ENCODE measurements around the gene ADRA2B.

The ADRA2B gene

DNA sequence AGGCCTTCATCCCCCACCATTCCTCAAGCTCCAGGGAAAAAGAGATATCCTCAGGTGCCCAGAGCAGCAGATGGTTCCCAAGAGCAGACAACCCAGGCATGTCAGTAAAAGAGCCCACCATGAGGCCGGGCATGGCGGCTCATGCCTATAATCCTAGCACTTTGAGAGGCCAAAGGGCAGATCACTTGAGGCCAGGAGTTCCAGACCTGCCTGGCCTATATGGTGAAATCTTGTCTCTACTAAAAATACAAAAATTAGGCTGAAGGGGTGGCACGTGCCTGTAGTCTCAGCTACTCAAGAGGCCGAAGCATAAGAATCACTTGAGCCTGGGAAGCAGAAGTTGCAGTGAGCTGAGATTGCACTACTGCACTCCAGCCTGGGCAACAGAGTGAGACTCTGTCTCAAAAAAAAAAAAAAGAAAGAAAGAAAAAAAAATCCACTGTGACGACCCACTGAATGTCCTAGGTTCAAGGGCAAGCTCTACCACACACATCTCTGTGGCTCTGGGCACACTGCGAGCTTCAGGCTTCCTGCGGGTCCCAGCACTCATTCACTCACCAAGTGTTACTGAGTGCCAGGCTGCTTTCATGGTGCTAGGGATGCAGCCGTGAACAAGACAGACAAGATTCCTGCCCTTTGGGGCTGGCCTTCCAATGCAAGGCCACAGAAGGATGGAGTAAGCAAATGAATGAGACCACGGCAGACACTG is 35.4 kb upstream of the ADRA2B start:
- H3K9ac ChIP-seq: no peak overlapping the region
- H3K4me1 ChIP-seq: peaks cover 43 to 80% (median 73%) of the 10 kb centered on the region in 10 experiments
- H3K27me3 ChIP-seq: no peaks in the 10 kb centered on the region
- H3K4me3 ChIP-seq: no peak overlapping the region
- no peaks in the 10 kb centered on the region for H3K36me3 ChIP-seq
- no peak overlapping the region for H3K27ac ChIP-seq
- no peaks in the 10 kb centered on the region for H3K9me3 ChIP-seq (replicated peaks in 1 of 11)
- H4K20me1 ChIP-seq: no peaks in the 10 kb centered on the region
- no peak for TF ChIP-seq Cebpa-rat (IDR thresholded peaks at IDR 0.05)
- peak overlapping the region in 6 of 11 experiments; percentile 12 to 64 (median 40); a peak in 11 of 22 replicates for H3K4me2 ChIP-seq

DNA sequence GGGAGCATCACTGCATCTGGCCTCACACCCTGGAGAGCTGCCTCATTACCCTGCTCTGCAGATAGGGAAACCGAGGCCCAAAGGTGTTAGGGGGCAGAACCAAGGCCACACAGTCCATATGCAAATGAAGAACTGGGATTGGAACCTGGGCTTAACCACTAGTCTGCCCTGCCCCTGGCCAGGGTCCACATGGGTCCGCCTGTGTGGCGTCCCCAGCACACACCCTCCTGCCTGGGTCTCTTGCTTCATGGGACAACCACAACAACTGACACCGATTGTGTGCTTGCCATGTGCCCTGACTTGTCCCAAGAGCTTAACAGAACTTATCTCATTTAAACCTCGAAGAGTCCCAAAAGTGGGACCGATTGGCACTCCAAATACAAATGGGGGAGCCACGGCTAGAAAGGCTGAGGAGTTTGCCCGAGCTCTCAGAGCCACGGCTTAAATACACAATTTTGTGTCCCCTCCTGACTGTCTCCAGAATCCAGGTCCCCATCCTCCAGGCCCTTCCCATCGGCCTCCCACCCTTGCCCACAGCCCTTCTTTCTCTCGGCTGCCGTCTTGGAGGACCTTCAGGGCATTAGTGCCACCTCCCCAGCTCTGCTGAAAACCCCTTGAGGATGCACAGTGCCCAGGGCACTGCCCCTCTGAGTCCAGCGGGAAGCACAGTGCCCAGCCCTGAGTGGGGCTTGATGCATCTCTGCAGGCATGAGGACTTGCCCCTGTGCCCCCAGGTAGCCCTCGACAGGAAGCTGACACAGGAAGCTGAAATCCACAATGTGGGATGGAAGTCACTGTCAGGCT is 34.6 kb upstream of the ADRA2B start:
- Histone ChIP-seq H3K36me3 (no peaks in the 10 kb centered on the region), H3K27me3 (no peaks in the 10 kb centered on the region), H3K9me3 (replicated peaks in 1 of 11) (no peaks in the 10 kb centered on the region), H3K27ac (no peak overlapping the region), H4K20me1 (no peaks in the 10 kb centered on the region), H3K4me1 (peaks cover 46 to 80% (median 73%) of the 10 kb centered on the region in 10 experiments), H3K4me3 (no peak overlapping the region), H3K4me2 (peak overlapping the region in 6 of 11 experiments; percentile 32 to 98 (median 46); a peak in 12 of 22 replicates), H3K9ac (no peak overlapping the region)
- no peak for TF ChIP-seq Cebpa-rat (IDR thresholded peaks at IDR 0.05)

DNA sequence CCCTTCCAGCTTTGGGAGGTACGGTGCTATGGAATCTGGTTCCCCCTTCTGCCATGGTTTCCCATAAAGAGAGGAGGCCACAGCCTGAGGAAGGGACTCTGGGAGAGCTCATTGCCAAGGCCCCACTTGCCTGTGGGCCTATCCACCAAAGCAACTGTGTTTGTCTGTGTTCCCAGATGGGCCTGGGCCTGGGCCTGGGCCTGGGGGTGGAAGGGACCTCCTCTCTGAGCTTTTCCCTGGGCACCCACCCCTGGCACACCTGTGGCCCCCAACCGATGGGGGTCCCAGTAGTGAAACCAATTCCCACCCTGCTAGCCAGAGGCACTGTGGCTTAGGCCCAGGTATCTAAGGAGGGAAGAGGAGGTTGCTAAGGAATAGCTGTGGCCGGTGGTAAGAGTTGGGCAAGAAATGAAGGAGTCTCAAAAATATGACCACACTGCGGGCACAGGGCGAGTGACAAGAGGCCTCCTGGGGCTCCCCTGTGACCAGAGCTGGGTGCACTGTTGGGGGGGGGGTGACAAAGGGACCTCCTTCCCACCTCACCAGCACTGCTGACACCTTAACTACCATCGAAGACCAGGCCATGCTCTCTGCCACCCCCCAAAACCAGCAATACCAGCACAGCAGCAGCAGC is 33.8 kb upstream of the ADRA2B start:
- H4K20me1 ChIP-seq: peaks cover 0 to under 1% (median 0%) of the 10 kb centered on the region in 11 experiments; a peak in 1 of 22 replicates
- H3K4me1 ChIP-seq: peaks cover 48 to 80% (median 76%) of the 10 kb centered on the region in 10 experiments
- no peaks in the 10 kb centered on the region for H3K9me3 ChIP-seq (replicated peaks in 1 of 11)
- H3K27me3 ChIP-seq: no peaks in the 10 kb centered on the region
- no peak overlapping the region for H3K4me3 ChIP-seq
- H3K9ac ChIP-seq: no peak overlapping the region
- no peak for TF ChIP-seq Cebpa-rat (IDR thresholded peaks at IDR 0.05)
- H3K27ac ChIP-seq: peak overlapping the region in 1 of 11 experiments; percentile 22; a peak in 1 of 22 replicates
- no peaks in the 10 kb centered on the region for H3K36me3 ChIP-seq
- H3K4me2 ChIP-seq: peak overlapping the region in 8 of 11 experiments; percentile 2 to 99 (median 44); a peak in 10 of 22 replicates

DNA sequence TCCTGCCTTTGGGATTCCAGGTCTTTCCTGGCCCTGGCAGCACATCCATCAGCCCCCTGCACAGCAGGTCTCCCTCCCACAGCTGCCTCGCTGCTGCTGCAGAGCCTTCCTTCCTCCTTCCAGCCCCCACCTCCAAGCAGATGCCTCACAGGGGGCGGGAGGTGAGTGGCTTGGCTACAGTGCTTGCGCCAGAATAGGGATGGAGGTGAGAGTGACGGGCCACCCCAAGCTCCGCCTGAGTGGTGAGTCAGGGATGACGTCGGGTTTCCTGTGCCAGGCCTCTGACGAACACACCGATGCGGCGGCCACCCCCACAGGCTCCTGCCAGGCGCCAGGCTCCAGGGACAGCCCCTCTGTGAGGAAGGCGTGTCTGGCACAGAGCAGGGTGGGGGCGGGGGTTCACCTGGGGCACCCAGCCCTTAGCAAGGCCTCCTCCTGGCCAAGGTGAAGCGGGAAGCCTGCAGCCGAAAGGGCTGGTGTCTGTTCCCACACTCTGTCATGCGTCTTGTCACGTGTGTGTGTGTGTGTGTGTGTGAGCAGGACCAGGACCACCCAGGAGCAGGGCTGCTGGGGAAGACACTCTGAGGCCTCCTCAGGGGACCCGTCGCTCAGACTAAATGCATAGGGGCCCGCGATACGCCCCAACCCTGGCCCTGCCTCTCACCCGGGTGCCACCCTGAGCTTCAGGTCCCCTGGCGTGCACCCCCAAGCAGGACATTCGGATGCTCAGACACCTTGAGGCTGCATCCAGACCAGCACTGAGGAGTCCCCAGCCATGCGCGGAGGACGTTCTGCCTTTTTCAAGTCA is 32.2 kb upstream of the ADRA2B start:
- TF ChIP-seq Cebpa-rat (IDR thresholded peaks at IDR 0.05): no peak
- Histone ChIP-seq H3K9me3 (replicated peaks in 1 of 11) (no peaks in the 10 kb centered on the region), H3K27me3 (no peaks in the 10 kb centered on the region), H3K9ac (peak overlapping the region in 9 of 11 experiments; percentile 8 to 98 (median 40); a peak in 13 of 22 replicates), H3K4me1 (peaks cover 59 to 88% (median 78%) of the 10 kb centered on the region in 10 experiments), H3K27ac (peak overlapping the region; percentile 4 to 94 (median 36); a peak in 16 of 22 replicates), H3K4me3 (peak overlapping the region in 4 of 10 experiments; percentile 27 to 51 (median 33); a peak in 6 of 20 replicates), H3K4me2 (peak overlapping the region; percentile 81 to 99 (median 98)), H4K20me1 (peaks cover 7 to 15% (median 10%) of the 10 kb centered on the region in 11 experiments; a peak in 21 of 22 replicates), H3K36me3 (peaks cover under 1 to 7% (median 6%) of the 10 kb centered on the region in 11 experiments; a peak in 19 of 22 replicates)

DNA sequence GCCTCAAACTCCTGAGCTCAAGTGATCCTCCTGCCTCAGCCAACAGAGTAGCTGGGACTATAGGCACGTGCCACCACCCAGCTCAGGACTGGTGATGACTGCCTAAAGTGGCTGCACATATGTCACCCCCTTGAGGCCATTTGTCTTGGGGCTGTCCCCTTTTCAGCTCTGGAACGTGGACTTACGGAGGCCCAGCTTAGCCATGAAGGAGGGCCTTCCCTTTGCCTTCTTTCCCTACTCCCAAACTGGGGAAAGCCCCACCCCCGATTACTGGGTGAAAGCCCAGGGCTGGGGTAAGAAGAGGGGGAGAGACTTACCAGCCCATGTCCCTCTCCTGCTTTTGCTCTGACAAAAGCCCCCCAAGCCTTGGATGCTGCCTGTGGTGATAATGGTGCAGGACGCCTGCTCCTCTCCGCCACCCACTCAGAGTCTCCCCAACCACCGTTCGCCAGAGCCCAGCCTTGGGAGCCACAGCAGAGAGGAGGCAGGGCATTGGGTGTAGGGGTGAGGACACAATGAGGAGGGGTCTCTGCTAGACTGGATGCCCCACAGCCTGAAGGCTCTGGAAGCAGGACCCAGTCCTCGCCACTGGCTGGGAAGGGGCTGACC is 31.3 kb upstream of the ADRA2B start:
- no peak overlapping the region; a peak in 1 of 20 replicates for H3K4me3 ChIP-seq
- no peak for TF ChIP-seq Cebpa-rat (IDR thresholded peaks at IDR 0.05)
- H4K20me1 ChIP-seq: peaks cover 16 to 25% (median 20%) of the 10 kb centered on the region in 11 experiments; a peak in 21 of 22 replicates
- H3K27ac ChIP-seq: peak overlapping the region; percentile 4 to 94 (median 85); a peak in 16 of 22 replicates
- H3K9me3 ChIP-seq (replicated peaks in 1 of 11): no peaks in the 10 kb centered on the region
- peak overlapping the region; percentile 81 to 99 (median 98) for H3K4me2 ChIP-seq
- peaks cover 10 to 16% (median 15%) of the 10 kb centered on the region in 11 experiments; a peak in 20 of 22 replicates for H3K36me3 ChIP-seq
- H3K9ac ChIP-seq: peak overlapping the region in 8 of 11 experiments; percentile 8 to 98 (median 34); a peak in 10 of 22 replicates
- H3K4me1 ChIP-seq: peaks cover 67 to 90% (median 80%) of the 10 kb centered on the region in 10 experiments
- no peaks in the 10 kb centered on the region for H3K27me3 ChIP-seq

- peaks cover 72 to 92% (median 84%) of the 10 kb centered on the region in 10 experiments for H3K4me1 ChIP-seq
- H3K36me3 ChIP-seq: peaks cover 12 to 23% (median 21%) of the 10 kb centered on the region in 11 experiments; a peak in 20 of 22 replicates
- peak overlapping the region in 1 of 10 experiments; percentile 15; a peak in 3 of 20 replicates for H3K4me3 ChIP-seq
- no peak for TF ChIP-seq Cebpa-rat (IDR thresholded peaks at IDR 0.05)
- H3K4me2 ChIP-seq: peak overlapping the region; percentile 81 to 99 (median 98)
- H4K20me1 ChIP-seq: peaks cover 16 to 31% (median 26%) of the 10 kb centered on the region in 11 experiments; a peak in 21 of 22 replicates
- H3K9me3 ChIP-seq (replicated peaks in 1 of 11): no peaks in the 10 kb centered on the region
- H3K27me3 ChIP-seq: no peaks in the 10 kb centered on the region
- H3K27ac ChIP-seq: peak overlapping the region; percentile 85 to 94 (median 92)
- peak overlapping the region; percentile 81 to 98 (median 91); a peak in 18 of 22 replicates for H3K9ac ChIP-seq
Observed at GRCh38 chr2:96146881-96147592, 30.7 kb upstream of the ADRA2B start.

Data from BLaER1 treated with 17β-estradiol and CSF1 and Interleukin-3, amounts not matched to agents 10 nM and 100 nM (cell line).